H1 (cell line): ENCODE data around the gene GJA10. TPM values are rescaled to one million over a fixed set of nuclear protein-coding genes. Genes with fewer than 3 reads are reported as not detected.

ENCODE experiments used
- JUN ChIP-seq: IDR thresholded peaks from 2 replicates; pipeline ENCODE4 v1.6.1; 2011; ENCODE audit warnings: low read depth, mild to moderate bottlenecking, improper control_type of control experiment, low read length
- POU5F1 ChIP-seq: IDR thresholded peaks from 2 replicates; pipeline ENCODE4 v1.6.1; 2011; ENCODE audit warnings: low read depth, mild to moderate bottlenecking, low read length, moderate library complexity
- SIRT6 ChIP-seq: IDR thresholded peaks from one replicate; pipeline ENCODE4 v1.7.1; 2012; ENCODE audit warnings: low read length, inconsistent platforms
- polyA plus RNA-seq, 7 experiments: library from polyadenylated mRNA; depleted of rRNA in 3 of 7; stranded (reverse) in 5 of 7; unstranded in 2 of 7; fragments of >200 nt in 5 of 7; fragments of 200-250 nt in 2 of 7; gene quantifications; 1 replicate in 5 of 7; 2 replicates in 1 of 7; 4 replicates in 1 of 7; pipeline versions ENCODE4 v1.2.1 to v1.2.3, GENCODE V29; 2011 to 2013; ENCODE audit warnings: missing spikeins in 2 of 7, mixed read lengths in 2 of 7
- total RNA-seq: library from RNA; stranded (reverse); fragmentation: NEBNext Ultra II Directional; extraction: Animal tissue kit (Norgen Biotek cat#: 25700); gene quantifications from 2 replicates; pipeline ENCODE4 v1.2.1, GENCODE V29; 2021
- TF ChIP-seq, protein P1 (sequence below), 3 experiments: IDR thresholded peaks; 1 replicate in 2 of 3; 2 replicates in 1 of 3; pipeline versions ENCODE4 v1.5.1 to v1.6.1; 2011; ENCODE audit warnings: low read length in 3 of 3, mild to moderate bottlenecking in 3 of 3, inconsistent platforms in 2 of 3, low read depth in 1 of 3, moderate library complexity in 1 of 3; ENCODE audit not compliant: insufficient read depth in 1 of 3; ENCODE audit errors: control extremely low read depth in 1 of 3

Gene GJA10
- total and polyA plus RNA-seq, 2 of the 8 experiments (the other 6 are each of a cell fraction or from before 2014, with no cell fraction given), result 0.21 TPM; not detected in 1

DNA sequence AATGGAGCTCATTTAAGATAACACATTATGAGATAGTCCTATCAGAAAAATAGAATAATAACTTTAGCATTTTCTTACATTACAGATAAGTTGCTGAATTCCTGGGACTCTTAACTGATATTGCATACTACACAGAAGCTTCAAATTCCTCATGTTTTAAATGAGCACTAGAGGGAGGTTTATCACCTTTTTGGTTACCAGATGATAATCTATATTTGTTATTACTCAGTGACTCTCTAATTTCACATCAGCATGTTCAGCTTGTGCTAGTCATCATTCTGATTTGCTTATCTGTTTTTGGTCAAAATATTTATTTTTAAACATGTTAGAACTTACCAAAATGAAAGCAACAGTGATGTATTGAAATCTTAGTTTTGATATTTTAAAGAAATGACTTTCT lies 20.5 kb upstream of the GJA10 start (continued):
- TF ChIP-seq, protein P1, sequence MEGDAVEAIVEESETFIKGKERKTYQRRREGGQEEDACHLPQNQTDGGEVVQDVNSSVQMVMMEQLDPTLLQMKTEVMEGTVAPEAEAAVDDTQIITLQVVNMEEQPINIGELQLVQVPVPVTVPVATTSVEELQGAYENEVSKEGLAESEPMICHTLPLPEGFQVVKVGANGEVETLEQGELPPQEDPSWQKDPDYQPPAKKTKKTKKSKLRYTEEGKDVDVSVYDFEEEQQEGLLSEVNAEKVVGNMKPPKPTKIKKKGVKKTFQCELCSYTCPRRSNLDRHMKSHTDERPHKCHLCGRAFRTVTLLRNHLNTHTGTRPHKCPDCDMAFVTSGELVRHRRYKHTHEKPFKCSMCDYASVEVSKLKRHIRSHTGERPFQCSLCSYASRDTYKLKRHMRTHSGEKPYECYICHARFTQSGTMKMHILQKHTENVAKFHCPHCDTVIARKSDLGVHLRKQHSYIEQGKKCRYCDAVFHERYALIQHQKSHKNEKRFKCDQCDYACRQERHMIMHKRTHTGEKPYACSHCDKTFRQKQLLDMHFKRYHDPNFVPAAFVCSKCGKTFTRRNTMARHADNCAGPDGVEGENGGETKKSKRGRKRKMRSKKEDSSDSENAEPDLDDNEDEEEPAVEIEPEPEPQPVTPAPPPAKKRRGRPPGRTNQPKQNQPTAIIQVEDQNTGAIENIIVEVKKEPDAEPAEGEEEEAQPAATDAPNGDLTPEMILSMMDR (IDR thresholded peaks at IDR 0.05; ENCODE audit: control extremely low read depth in 1 of 3, insufficient read depth in 1 of 3, low read depth in 1 of 3, low read length in 3 of 3), result no peak
- TF ChIP-seq POU5F1, result no peak
- TF ChIP-seq SIRT6, result no peak
- no peak for TF ChIP-seq JUN
- TF ChIP-seq, all 59 proteins: peak for 0
